Nephron (organoid): ENCODE data around the gene CDH15.
A peak's percentile ranks its signal among the peaks of the same experiment; 100 is the strongest.
"Not testable (repeated sequence)": the region's sequence is repeated elsewhere in the genome, so short reads cannot be mapped to it uniquely, and the experiment has no call there.

Source experiments
- H3K27ac Mint-ChIP-seq, 3 experiments: 2 replicates each; pipeline ENCODE4 v1.8.0; 2020; ENCODE audit warnings: mixed read lengths in 3 of 3, mild to moderate bottlenecking in 2 of 3, moderate library complexity in 1 of 3
- H3K27me3 Mint-ChIP-seq: 2 replicates; pipeline ENCODE4 v1.8.0; 2021; ENCODE audit warnings: low read depth, mild to moderate bottlenecking, moderate library complexity, mixed read lengths
- H3K36me3 Mint-ChIP-seq: 2 replicates; pipeline ENCODE4 v1.8.0; 2020; ENCODE audit warnings: low read depth, mixed read lengths
- H3K4me1 Mint-ChIP-seq: 2 replicates; pipeline ENCODE4 v1.8.0; 2020; ENCODE audit warnings: mixed read lengths
- H3K4me3 Mint-ChIP-seq, 3 experiments: 2 replicates each; pipeline ENCODE4 v1.8.0; 2020; ENCODE audit warnings: mild to moderate bottlenecking in 3 of 3, mixed read lengths in 3 of 3, moderate library complexity in 2 of 3
- H3K9me3 Mint-ChIP-seq: 2 replicates; pipeline ENCODE4 v1.8.0; 2020; ENCODE audit warnings: mixed read lengths
- CTCF ChIP-seq, 3 experiments: fragments of 200-600 bp; sonication (generic); IDR thresholded peaks; one replicate each; pipeline ENCODE4 v1.5.0; 2021; ENCODE audit warnings: antibody characterized with exemption in 3 of 3; ENCODE audit not compliant: unreplicated experiment in 3 of 3

Gene CDH15

GRCh38 chr16:89161763-89162713 is 9.5 kb upstream of the CDH15 start:
- H3K4me3 Mint-ChIP-seq: peak overlapping the region in 1 of 3 experiments; percentile 27
- H3K4me1 Mint-ChIP-seq: peaks cover 6% of the 10 kb centered on the region
- TF ChIP-seq CTCF (IDR thresholded peaks at IDR 0.05; ENCODE audit: unreplicated experiment in 3 of 3): no peak
- H3K9me3 Mint-ChIP-seq: no peaks in the 10 kb centered on the region
- no peaks in the 10 kb centered on the region for H3K36me3 Mint-ChIP-seq
- peaks cover 10% of the 10 kb centered on the region for H3K27me3 Mint-ChIP-seq
- H3K27ac Mint-ChIP-seq: peak overlapping the region in 1 of 3 experiments; percentile 7

- no peaks in the 10 kb centered on the region for H3K36me3 Mint-ChIP-seq
- H3K27me3 Mint-ChIP-seq: peaks cover 14% of the 10 kb centered on the region
- peaks cover 6% of the 10 kb centered on the region for H3K4me1 Mint-ChIP-seq
- H3K4me3 Mint-ChIP-seq: no peak overlapping the region
- no peak for TF ChIP-seq CTCF (IDR thresholded peaks at IDR 0.05; ENCODE audit: unreplicated experiment in 3 of 3)
- H3K9me3 Mint-ChIP-seq: no peaks in the 10 kb centered on the region
- no peak overlapping the region for H3K27ac Mint-ChIP-seq
Observed at GRCh38 chr16:89163297-89163696, 8.3 kb upstream of the CDH15 start.

DNA sequence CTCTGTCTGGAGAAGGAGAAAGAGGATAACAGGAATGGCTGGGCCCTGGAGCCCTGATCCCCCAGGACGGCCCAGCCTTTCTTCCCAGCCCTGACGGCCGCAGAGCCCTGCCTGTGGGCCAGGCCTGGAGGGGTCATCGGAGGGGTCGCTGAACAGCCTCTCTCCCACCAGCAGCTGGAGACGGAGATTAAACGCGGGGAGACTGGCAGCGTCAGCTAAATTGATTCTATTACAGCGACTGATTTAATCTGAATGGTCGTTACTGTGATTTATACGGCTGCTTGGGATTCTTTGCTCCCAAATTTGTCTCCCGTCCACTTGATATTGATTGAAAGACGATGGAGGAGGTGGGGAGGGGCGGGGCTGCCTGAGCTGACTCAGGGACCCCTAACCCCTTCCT is 7.1 kb upstream of the CDH15 start:
- H3K27ac Mint-ChIP-seq: peak overlapping the region in 1 of 3 experiments; percentile 72
- H3K4me1 Mint-ChIP-seq: peaks cover 6% of the 10 kb centered on the region
- H3K36me3 Mint-ChIP-seq: no peaks in the 10 kb centered on the region
- H3K4me3 Mint-ChIP-seq: peak overlapping the region in 1 of 3 experiments; percentile 27
- H3K9me3 Mint-ChIP-seq: no peaks in the 10 kb centered on the region
- peaks cover 18% of the 10 kb centered on the region for H3K27me3 Mint-ChIP-seq
- no peak for TF ChIP-seq CTCF (IDR thresholded peaks at IDR 0.05; ENCODE audit: unreplicated experiment in 3 of 3)

DNA sequence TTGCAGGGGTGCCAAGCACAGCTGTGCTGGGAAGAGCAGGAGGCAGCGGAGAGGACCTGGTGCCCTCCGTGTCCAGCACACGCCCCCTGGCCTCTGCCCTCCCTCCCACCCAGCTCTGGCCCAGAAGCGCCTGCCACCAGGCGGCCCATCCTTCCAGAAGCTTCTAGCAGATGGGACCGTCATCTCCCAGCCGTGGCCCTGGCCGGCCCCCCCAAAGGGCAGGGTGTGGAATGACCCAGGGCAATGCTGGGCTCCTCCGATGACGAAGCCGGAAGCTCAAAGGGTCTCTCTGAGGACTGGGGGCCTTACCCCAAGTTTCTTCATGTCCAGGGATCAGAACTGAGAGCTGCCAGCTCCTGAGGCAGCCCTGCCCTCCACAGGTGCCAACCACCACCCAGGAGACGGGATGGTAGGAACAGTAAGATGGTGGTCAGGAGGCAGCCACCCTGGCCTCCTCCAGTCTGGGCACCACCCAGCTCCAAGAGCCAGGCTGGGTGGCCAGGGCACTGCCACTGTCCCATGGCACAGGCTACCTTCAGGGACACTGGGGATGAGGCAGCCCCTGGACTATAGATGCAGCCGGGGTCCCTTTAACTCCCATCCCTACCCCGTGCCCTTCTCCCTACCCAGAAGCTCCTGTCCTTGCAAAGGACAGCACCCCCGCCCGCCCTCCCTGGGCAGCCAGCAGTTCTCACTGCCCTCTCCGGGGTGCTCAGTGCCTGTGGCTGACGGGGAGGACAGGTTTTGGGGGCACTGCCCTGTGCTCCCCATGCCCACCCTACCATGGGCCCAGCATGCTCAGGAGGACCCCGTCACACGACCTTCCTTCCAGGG is 6.5 kb upstream of the CDH15 start:
- H3K4me3 Mint-ChIP-seq: peak overlapping the region in 1 of 3 experiments; percentile 60
- H3K4me1 Mint-ChIP-seq: peaks cover 6% of the 10 kb centered on the region
- H3K9me3 Mint-ChIP-seq: no peaks in the 10 kb centered on the region
- H3K27me3 Mint-ChIP-seq: peaks cover 18% of the 10 kb centered on the region
- H3K27ac Mint-ChIP-seq: peak overlapping the region in 1 of 3 experiments; percentile 72
- no peaks in the 10 kb centered on the region for H3K36me3 Mint-ChIP-seq
- TF ChIP-seq CTCF (IDR thresholded peaks at IDR 0.05; ENCODE audit: unreplicated experiment in 3 of 3): no peak

- not testable (repeated sequence) for H3K36me3 Mint-ChIP-seq, H3K4me1 Mint-ChIP-seq, H3K9me3 Mint-ChIP-seq, H3K27ac Mint-ChIP-seq
- H3K27me3 Mint-ChIP-seq: peaks cover 21% of the 10 kb centered on the region
- H3K4me3 Mint-ChIP-seq: peak overlapping the region in 1 of 3 experiments; percentile 60
Observed at GRCh38 chr16:89165681-89165979, 5.9 kb upstream of the CDH15 start.

DNA sequence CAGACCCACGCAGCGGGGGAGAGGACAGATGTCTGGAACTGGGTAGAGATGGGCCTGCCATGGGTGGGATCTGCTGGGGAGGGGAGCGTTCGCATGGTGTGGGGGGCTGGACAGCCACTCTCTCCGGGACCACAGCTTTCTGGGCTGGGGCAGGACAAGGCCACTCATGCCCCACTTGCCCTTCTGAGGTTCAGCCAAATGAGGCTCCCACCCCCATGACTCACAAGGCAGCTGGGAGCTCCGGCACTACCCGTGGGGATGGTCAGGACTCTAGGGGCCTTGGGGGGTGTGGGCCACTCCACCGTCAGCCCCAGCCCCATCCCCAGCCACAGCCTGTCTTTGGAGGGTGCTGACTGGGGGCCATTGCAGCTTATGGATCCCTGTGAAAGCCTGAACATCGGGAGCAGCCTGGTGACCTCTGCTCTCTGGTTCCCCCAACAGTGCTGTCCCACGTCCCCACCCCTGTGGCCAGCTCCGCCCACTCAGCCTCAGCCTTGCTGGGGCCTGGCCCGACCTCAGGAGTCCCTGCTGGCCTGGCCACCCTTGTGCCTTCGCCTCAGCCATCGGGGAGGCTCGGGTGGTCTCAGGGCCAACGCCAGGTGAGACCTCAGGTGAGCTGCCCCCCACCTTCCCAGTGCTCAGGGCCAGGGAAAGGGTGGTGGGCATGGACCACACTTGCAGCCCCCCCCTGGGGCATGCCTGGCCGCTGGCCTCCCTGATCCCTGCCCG is 4.7 kb upstream of the CDH15 start:
- H3K4me3 Mint-ChIP-seq: peak overlapping the region in 1 of 3 experiments; percentile 56
- H3K27me3 Mint-ChIP-seq: peaks cover 21% of the 10 kb centered on the region
- H3K27ac Mint-ChIP-seq: no peak overlapping the region
- H3K36me3 Mint-ChIP-seq: no peaks in the 10 kb centered on the region
- peaks cover 11% of the 10 kb centered on the region for H3K4me1 Mint-ChIP-seq
- no peaks in the 10 kb centered on the region for H3K9me3 Mint-ChIP-seq
- no peak for TF ChIP-seq CTCF (IDR thresholded peaks at IDR 0.05; ENCODE audit: unreplicated experiment in 3 of 3)
